Gastrocnemius medialis (tissue), 4 donors: ENCODE results near the gene ISCA1. TPM values are rescaled to one million over a fixed set of nuclear protein-coding genes. Genes with fewer than 3 reads are reported as not detected.
A peak's percentile ranks its signal among the peaks of the same experiment; 100 is the strongest.
"Not testable (repeated sequence)": the region's sequence is repeated elsewhere in the genome, so short reads cannot be mapped to it uniquely, and the experiment has no call there.

ENCODE experiments used
- ATAC-seq, 2 donors: fragments of 150-250 bp; one replicate each; pipeline ENCODE4 v1.9.1; 2016
- DNase-seq, 2 donors: peaks; one replicate each; pipeline ENCODE4 v3.0.0-alpha.2; 2019
- H3K27ac ChIP-seq, 4 donors: fragments of 200-600 bp; sonication (generic); 1 replicate in 1 of 4; 2 replicates in 3 of 4; pipeline ENCODE4 v1.5.1; 2016 to 2018; ENCODE audit warnings: mild to moderate bottlenecking in 2 of 4, moderate library complexity in 1 of 4
- H3K27me3 ChIP-seq, 3 donors: fragments of 200-600 bp; sonication (generic) in 2 of 3; 1 replicate in 1 of 3; 2 replicates in 2 of 3; pipeline versions ENCODE4 v1.5.1 to v1.6.0; 2016 to 2019; ENCODE audit warnings: mild to moderate bottlenecking in 1 of 3, moderate library complexity in 1 of 3
- H3K36me3 ChIP-seq, 2 donors: fragments of 200-600 bp; sonication (generic) in 1 of 2; one replicate each; pipeline ENCODE4 v1.5.1; 2017 to 2018
- H3K4me1 ChIP-seq, 2 donors: fragments of 200-600 bp; sonication (generic) in 1 of 2; one replicate each; pipeline ENCODE4 v1.5.1; 2016 to 2017; ENCODE audit warnings: mild to moderate bottlenecking in 2 of 2
- H3K4me3 ChIP-seq, 4 donors: fragments of 200-600 bp; sonication (generic) in 3 of 4; 1 replicate in 1 of 4; 2 replicates in 3 of 4; pipeline ENCODE4 v1.5.1; 2016 to 2019; ENCODE audit warnings: mild to moderate bottlenecking in 2 of 4
- H3K9me3 ChIP-seq, 3 donors: fragments of 200-600 bp; sonication (generic) in 2 of 3; 1 replicate in 1 of 3; 2 replicates in 2 of 3; pipeline ENCODE4 v1.5.1; 2016 to 2019
- POLR2A ChIP-seq, 2 donors: fragments of 450-650 bp; IDR thresholded peaks; one replicate each; pipeline ENCODE4 v1.6.1; 2017; ENCODE audit warnings: antibody characterized with exemption in 2 of 2, mild to moderate bottlenecking in 2 of 2, moderate library complexity in 2 of 2
- in situ Hi-C, 4 donors: fragments of 200-750 bp; cut with MboI; loops; one replicate each; pipeline versions ENCODE4 v1.15.0 to v1.8.0; 2017; ENCODE audit warnings: low sequenced_read_pairs in 4 of 4
- intact Hi-C: fragments of 100-400 bp; cut with DNase I; formaldehyde crosslinking; loops from one replicate; pipeline ENCODE4 v1.15.1; 2023; ENCODE audit warnings: low total_unique reads
- total RNA-seq, 4 donors: library from RNA; depleted of rRNA; stranded (reverse); fragments of >200 nt; gene quantifications; one replicate each; pipeline versions ENCODE4 v1.1.0 to v1.2.3, GENCODE V29; 2016
- TF ChIP-seq, protein P1 (sequence below), 5 experiments: fragments of 450-650 bp in 3 of 5; fragments of 200-600 bp in 2 of 5; sonication (generic) in 2 of 5; IDR thresholded peaks in 4 of 5; conservative IDR thresholded peaks in 1 of 5; 1 replicate in 4 of 5; 2 replicates in 1 of 5; pipeline ENCODE4 v1.5.1; 2016 to 2019; ENCODE audit warnings: antibody characterized with exemption in 5 of 5, mild to moderate bottlenecking in 3 of 5, moderate library complexity in 3 of 5

The ISCA1 gene
- total RNA-seq, 4 donors from 2014 or later = 59.8 to 115 (median 89.9) TPM

DNA sequence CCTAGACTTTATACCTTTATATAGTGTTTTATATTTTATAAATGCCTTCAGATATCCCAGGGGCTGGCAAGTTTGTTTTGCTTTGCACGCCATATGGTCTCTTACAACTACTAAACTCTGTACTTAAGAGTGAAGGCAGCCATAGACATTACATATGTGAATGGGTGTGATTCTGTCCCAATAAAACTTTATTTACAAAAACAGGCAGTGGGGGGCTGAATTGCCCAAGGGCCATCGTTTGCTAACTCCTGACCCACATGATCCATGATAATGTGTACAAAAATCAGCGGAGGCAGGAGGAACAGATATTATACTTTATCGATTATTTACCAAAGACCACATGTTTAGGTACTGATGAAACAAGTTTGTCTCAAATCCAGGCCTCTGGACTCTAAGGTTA is 35.8 kb upstream of the ISCA1 start:
- ATAC-seq = no peak
- no peak overlapping the region for H3K4me3 ChIP-seq
- no peaks in the 10 kb centered on the region for H3K4me1 ChIP-seq
- H3K27me3 ChIP-seq = no peaks in the 10 kb centered on the region
- H3K9me3 ChIP-seq = no peaks in the 10 kb centered on the region
- no peak overlapping the region for H3K27ac ChIP-seq
- TF ChIP-seq, protein P1, sequence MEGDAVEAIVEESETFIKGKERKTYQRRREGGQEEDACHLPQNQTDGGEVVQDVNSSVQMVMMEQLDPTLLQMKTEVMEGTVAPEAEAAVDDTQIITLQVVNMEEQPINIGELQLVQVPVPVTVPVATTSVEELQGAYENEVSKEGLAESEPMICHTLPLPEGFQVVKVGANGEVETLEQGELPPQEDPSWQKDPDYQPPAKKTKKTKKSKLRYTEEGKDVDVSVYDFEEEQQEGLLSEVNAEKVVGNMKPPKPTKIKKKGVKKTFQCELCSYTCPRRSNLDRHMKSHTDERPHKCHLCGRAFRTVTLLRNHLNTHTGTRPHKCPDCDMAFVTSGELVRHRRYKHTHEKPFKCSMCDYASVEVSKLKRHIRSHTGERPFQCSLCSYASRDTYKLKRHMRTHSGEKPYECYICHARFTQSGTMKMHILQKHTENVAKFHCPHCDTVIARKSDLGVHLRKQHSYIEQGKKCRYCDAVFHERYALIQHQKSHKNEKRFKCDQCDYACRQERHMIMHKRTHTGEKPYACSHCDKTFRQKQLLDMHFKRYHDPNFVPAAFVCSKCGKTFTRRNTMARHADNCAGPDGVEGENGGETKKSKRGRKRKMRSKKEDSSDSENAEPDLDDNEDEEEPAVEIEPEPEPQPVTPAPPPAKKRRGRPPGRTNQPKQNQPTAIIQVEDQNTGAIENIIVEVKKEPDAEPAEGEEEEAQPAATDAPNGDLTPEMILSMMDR (IDR thresholded peaks at IDR 0.05 in 4 of 5, conservative IDR thresholded peaks at IDR 0.05 in 1 of 5) = no peak
- no peak for TF ChIP-seq POLR2A (IDR thresholded peaks at IDR 0.05)
- in situ Hi-C loops (no loop called here), intact Hi-C loops (no loop called here)
- H3K36me3 ChIP-seq = peaks cover 4 to 87% of the 10 kb centered on the region in 2 donors
- no peak for DNase-seq

DNA sequence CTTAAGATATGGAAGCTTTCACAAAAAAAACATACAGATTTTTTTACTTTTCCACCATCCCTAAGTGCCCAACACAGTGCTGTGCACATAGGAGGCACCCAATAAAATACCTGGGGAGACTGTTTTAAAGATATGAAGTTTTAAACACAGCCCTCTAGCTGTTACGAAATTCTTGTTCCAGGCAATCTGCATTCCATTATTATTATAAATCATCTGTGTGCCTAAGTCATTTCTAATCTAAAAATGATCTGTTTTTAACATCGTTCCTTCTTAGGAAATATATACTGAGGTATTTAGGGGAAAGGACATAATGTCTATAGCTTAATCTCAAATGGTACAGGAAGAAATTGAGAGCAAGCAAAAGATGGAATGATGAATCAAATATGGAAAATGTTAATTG is 32.7 kb upstream of the ISCA1 start:
- no peak for DNase-seq
- no peaks in the 10 kb centered on the region for H3K9me3 ChIP-seq
- intact Hi-C loops (no loop called here), in situ Hi-C loops (no loop called here)
- no peaks in the 10 kb centered on the region for H3K27me3 ChIP-seq
- peaks cover 0 to 68% of the 10 kb centered on the region in 2 donors for H3K36me3 ChIP-seq
- no peak for ATAC-seq
- TF ChIP-seq, protein P1 (IDR thresholded peaks at IDR 0.05 in 4 of 5, conservative IDR thresholded peaks at IDR 0.05 in 1 of 5) = no peak
- TF ChIP-seq POLR2A (IDR thresholded peaks at IDR 0.05) = no peak
- H3K27ac ChIP-seq = no peak overlapping the region
- H3K4me3 ChIP-seq = no peak overlapping the region
- no peaks in the 10 kb centered on the region for H3K4me1 ChIP-seq

DNA sequence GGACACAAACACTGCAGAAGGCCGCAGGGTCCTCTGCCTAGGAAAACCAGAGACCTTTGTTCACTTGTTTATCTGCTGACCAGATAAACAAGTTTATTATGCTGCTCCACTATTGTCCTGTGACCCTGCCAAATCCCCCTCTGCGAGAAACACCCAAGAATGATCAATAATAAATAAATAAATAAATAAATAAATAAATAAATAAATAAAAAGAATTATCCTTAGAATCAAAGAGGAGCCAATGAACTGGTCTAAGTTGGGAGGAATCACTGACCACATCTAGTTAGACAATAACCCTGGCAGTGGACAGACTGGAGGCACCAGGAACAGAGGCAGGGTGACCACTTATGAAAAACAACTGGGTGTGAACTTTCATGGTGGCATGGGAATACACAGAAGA is 30.6 kb upstream of the ISCA1 start:
- H3K27me3 ChIP-seq, H3K9me3 ChIP-seq, H3K27ac ChIP-seq, H3K4me3 ChIP-seq, intact Hi-C loops, DNase-seq, in situ Hi-C loops, ATAC-seq: not testable (repeated sequence)
- peaks cover 4 to 13% of the 10 kb centered on the region in 2 donors for H3K4me1 ChIP-seq
- H3K36me3 ChIP-seq = peaks cover 0 to 65% of the 10 kb centered on the region in 2 donors

DNA sequence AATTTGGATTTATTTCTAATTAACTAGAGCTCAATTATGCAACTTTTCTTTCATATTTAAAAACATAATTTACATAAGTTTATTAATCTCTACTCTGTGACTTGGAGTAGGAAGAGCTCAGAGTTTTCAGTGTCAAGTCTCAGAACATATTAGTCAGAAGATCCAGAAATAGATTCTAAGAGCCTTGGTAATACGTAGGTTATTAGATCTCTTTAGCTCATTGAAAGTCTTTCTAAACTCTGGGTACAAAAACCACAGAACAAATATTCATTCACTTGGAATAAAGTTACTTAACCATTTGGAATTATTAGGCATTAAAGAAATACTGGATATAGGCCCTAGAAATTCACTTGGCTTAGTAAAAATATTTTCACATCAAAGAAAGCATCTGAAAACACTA is 26.3 kb upstream of the ISCA1 start:
- DNase-seq (no peak), ATAC-seq (peak; percentile 99 to 100)
- no peak overlapping the region for H3K4me3 ChIP-seq
- H3K9me3 ChIP-seq = no peaks in the 10 kb centered on the region
- peaks cover 0 to 78% of the 10 kb centered on the region in 2 donors for H3K36me3 ChIP-seq
- H3K27ac ChIP-seq = peak overlapping the region; percentile 68 to 86 (median 82)
- in situ Hi-C loops (no loop called here), intact Hi-C loops (loop anchor here (2.0 kb wide), 1 partner anchor 46 kb away; the partner anchor contains the start of gene TUT7)
- H3K4me1 ChIP-seq = peaks cover 4 to 20% of the 10 kb centered on the region in 2 donors
- H3K27me3 ChIP-seq = no peaks in the 10 kb centered on the region
- TF ChIP-seq POLR2A (IDR thresholded peaks at IDR 0.05) = no peak
- TF ChIP-seq, protein P1 (IDR thresholded peaks at IDR 0.05 in 4 of 5, conservative IDR thresholded peaks at IDR 0.05 in 1 of 5) = no peak

DNA sequence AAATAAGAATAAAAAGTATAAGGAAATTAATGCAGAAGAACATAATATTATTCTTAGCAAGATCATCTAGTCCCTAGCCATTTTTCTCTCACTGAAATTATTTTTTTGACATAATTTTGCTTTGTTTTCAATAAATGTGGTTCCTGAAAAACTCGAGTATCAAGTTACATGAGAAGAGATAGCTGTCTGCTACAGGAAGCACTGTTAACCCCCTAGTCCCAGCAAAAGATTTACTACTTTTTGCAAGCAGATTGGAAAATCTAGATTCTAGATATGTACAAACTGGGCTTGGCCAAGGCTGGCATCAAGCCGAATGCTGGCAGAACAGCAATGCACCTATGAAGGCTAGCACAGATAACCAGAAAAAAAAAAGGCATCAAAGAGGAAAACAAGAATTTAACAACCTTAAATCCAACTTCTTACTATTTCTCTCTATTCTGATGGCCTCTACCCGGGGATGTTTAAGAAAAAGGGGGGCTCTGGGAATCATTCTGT is 21.9 kb upstream of the ISCA1 start:
- no peaks in the 10 kb centered on the region for H3K27me3 ChIP-seq
- no peak overlapping the region for H3K4me3 ChIP-seq
- no peak for DNase-seq
- intact Hi-C loops (no loop called here), in situ Hi-C loops (no loop called here)
- H3K9me3 ChIP-seq = no peaks in the 10 kb centered on the region
- H3K4me1 ChIP-seq = peaks cover 14 to 38% of the 10 kb centered on the region in 2 donors
- TF ChIP-seq, protein P1 (IDR thresholded peaks at IDR 0.05 in 4 of 5, conservative IDR thresholded peaks at IDR 0.05 in 1 of 5) = no peak
- TF ChIP-seq POLR2A (IDR thresholded peaks at IDR 0.05) = no peak
- H3K36me3 ChIP-seq = peaks cover 3 to 94% of the 10 kb centered on the region in 2 donors
- H3K27ac ChIP-seq = peak overlapping the region in 3 of 4 donors; percentile 9 to 41 (median 24)
- ATAC-seq = no peak
